SU-DHL-6 (cell line): ENCODE measurements around the gene PPIP5K1.
"Not testable (repeated sequence)": the region's sequence is repeated elsewhere in the genome, so short reads cannot be mapped to it uniquely, and the experiment has no call there.

Experiments used
- EZH2phosphoT487 ChIP-seq: fragments of 200-600 bp; sonication (generic), shearing (Covaris generic); conservative IDR thresholded peaks from 2 replicates; pipeline ENCODE4 v1.6.1; 2018; ENCODE audit warnings: mild to moderate bottlenecking, antibody characterized with exemption, low read length, moderate library complexity, mixed read lengths
- TF ChIP-seq, protein P1 (sequence below): fragments of 200-600 bp; sonication (generic); IDR thresholded peaks from one replicate; pipeline ENCODE4 v1.5.1; 2017; ENCODE audit warnings: antibody characterized with exemption, mild to moderate bottlenecking, low read length, moderate library complexity; ENCODE audit not compliant: insufficient read depth, poor library complexity, severe bottlenecking

DNA sequence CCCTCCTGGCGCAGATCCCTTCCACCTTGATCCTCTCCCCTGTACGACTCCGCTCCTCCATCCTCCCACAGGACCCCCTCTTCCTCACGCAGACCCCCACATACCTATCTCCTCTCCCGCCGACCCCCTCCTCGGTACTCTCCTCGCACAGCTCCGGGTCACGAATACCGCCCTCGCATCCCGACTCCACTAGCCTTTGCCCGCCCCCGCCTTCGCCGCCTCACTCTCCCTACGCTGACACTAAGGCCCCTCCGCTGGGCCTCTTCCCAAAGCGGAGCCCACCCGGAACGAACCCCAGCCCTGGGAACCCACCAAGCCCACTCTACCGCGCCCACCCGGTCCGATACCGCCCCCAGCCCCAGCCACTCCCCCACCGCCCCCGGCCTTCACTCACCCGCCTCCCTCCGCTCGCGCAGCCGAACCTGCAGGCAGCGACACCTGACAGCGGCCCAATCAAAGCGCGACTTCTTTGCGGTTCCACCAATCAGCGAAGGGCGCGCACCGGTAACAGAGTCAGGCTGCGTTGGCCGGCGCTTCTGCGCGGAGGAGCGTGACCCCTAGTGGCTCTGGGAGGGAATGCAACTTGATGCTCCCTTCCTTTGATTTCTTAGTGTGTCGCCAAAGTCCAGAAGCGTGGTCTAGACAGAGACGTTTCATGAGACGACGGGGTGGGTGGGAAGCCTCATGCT, at the start of gene PPIP5K1:
- TF ChIP-seq, protein P1, sequence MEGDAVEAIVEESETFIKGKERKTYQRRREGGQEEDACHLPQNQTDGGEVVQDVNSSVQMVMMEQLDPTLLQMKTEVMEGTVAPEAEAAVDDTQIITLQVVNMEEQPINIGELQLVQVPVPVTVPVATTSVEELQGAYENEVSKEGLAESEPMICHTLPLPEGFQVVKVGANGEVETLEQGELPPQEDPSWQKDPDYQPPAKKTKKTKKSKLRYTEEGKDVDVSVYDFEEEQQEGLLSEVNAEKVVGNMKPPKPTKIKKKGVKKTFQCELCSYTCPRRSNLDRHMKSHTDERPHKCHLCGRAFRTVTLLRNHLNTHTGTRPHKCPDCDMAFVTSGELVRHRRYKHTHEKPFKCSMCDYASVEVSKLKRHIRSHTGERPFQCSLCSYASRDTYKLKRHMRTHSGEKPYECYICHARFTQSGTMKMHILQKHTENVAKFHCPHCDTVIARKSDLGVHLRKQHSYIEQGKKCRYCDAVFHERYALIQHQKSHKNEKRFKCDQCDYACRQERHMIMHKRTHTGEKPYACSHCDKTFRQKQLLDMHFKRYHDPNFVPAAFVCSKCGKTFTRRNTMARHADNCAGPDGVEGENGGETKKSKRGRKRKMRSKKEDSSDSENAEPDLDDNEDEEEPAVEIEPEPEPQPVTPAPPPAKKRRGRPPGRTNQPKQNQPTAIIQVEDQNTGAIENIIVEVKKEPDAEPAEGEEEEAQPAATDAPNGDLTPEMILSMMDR = not testable (repeated sequence)
- not testable (repeated sequence) for TF ChIP-seq EZH2phosphoT487
